Lower leg skin (tissue), 3 donors: Measurements from ENCODE around the gene SUSD2.
"Not testable (repeated sequence)": the region's sequence is repeated elsewhere in the genome, so short reads cannot be mapped to it uniquely, and the experiment has no call there.

ENCODE experiments used
- CTCF ChIP-seq, 3 donors: fragments of 450-650 bp; IDR thresholded peaks; one replicate each; pipeline ENCODE4 v1.5.1; 2016; ENCODE audit warnings: antibody characterized with exemption in 3 of 3, mild to moderate bottlenecking in 3 of 3, moderate library complexity in 2 of 3
- POLR2A ChIP-seq, 2 donors: fragments of 450-650 bp; IDR thresholded peaks; one replicate each; pipeline ENCODE4 v1.6.1; 2016 to 2017; ENCODE audit warnings: antibody characterized with exemption in 2 of 2, mild to moderate bottlenecking in 1 of 2, moderate library complexity in 1 of 2

GRCh38 chr22:24136533-24136932 lies 44.8 kb upstream of the SUSD2 start:
- not testable (repeated sequence) for TF ChIP-seq POLR2A, CTCF (IDR thresholded peaks at IDR 0.05)
